ENCODE measurements around the gene GPR160.
A peak's percentile ranks its signal among the peaks of the same experiment; 100 is the strongest.

The GPR160 gene

DNA sequence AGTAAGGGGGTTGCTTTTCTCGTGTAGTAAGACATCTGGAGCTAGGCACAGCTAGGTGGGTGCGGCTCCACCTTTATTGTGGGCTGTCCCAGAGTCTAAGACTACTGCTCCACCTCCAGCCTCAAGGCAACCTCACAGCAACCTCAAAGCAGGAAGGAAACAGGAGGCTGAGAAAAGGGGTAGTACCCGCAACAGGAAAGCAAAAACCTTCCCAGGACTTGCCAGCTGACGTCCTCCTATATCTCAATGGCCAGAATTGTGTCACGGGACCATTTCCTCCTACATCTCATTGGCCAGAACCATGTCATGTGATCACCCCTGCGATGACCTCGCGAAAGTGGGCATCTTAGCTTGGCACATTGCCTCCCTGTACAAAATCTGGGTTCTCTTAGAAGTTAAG lies 4.3 kb upstream of the GPR160 start:
- DNase-seq: peak in 2 of 4 experiments; percentile 15 to 43

DNA sequence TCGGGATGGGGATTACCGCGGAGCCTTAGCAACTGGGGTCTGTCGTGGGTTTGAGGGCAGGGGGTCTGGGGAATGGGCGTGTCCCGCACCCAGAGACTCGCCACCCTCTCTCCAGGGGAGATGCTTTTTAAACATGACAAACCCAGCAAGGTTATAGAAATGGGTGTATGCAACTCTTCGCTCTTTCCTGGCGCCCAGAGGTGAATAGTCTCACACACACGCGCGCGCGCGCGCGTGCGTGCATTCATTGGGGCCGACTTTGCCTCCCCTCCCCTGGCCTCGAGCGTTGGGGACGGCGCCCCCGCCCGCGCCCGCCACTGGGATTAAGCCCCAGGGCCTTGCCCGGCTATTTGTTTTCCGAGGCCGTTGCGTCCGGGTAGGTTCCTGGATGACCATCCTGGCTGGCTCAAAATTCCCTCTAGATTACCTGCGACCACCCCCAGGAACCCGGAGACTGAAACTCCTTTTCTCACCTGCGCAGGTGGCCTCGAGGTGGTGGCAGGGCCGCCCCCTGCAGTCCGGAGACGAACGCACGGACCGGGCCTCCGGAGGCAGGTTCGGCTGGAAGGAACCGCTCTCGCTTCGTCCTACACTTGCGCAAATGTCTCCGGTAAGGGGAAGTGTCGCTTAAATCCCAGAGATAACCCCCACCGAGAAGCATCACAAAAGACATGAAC lies 777 bp downstream of the GPR160 start:
- peak in 3 of 4 experiments; percentile 9 to 44 (median 11) for DNase-seq

DNA sequence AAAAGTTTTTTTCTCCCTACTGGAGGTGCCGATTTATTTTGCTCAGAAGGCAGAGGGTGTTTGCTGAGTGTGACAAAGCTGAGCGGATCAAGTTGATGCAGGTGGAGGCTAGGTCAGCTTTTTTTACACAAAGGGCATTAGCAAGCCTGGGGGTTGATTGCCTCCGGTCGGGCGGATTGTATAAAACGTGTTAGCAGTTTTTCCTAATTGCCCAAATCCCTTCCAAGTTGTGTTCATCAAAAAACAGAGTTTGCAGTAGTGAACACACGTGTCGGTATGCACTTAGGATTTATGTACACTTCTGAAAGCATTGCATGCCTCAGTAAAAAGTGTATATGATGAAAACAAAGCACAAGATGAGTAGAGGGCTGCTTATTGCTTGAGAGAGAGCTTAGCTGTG lies 2.6 kb downstream of the GPR160 start:
- DNase-seq: no peak

DNA sequence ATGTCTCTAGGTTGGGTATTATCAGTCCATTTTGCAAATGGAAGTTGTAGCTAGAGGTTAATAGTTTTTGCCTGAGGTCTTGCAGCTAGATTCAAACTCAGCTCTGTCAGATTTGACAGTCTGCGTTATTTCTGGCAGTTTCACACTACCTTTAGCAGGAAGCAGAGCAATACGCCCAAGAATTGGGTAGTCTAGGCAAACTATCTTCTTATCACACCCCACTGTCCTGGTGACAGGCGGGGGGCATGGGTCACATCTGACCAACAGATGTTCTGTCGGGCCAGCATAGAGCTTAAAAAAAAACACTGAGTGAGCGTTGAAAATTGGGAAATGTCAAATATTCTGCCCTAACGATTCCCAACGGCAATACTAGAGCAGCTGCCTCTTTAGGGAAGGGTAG lies 5.7 kb downstream of the GPR160 start:
- no peak for DNase-seq

DNA sequence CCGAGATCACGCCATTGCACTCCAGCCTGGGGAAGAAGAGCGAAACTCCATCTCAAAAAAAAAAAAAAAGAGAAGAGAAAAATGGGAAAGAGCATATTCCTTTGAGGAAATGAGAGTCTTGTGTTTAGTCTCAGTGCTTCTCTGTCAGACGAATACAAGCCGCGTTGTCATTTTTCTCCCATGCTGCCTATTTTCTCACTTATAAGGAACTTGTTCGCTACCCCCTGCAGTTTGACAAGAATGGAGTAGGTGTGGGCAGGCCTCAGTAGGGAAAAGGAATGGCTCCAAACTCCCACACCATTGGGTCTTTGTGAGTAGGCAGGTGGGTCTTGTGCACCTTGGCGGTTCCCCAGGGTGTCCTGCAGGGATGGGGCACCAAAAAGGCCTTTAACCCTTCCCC lies 6.5 kb downstream of the GPR160 start:
- DNase-seq: no peak

DNA sequence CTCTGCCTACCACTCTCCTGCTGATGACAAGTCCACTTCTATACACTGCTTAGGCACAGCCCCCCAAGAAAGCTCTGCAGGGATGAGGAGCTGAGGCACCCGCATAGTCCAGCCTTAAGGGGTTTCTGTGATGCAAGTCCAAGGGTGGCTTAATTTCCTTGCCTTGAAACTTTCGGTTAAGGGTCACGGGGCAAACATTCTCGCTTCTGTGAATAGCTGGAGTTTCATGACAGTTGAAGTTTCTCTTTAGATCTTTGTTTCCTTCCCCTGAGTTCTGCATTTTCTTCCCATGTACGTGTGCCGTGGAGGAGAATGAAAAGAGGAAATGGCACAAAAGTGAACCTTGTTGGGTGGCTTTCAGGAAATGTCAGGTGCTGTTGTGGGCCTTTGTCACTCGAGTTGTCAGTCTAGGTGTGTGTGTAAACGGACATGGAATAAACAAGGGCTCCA lies 7.0 kb downstream of the GPR160 start:
- no peak for DNase-seq

DNA sequence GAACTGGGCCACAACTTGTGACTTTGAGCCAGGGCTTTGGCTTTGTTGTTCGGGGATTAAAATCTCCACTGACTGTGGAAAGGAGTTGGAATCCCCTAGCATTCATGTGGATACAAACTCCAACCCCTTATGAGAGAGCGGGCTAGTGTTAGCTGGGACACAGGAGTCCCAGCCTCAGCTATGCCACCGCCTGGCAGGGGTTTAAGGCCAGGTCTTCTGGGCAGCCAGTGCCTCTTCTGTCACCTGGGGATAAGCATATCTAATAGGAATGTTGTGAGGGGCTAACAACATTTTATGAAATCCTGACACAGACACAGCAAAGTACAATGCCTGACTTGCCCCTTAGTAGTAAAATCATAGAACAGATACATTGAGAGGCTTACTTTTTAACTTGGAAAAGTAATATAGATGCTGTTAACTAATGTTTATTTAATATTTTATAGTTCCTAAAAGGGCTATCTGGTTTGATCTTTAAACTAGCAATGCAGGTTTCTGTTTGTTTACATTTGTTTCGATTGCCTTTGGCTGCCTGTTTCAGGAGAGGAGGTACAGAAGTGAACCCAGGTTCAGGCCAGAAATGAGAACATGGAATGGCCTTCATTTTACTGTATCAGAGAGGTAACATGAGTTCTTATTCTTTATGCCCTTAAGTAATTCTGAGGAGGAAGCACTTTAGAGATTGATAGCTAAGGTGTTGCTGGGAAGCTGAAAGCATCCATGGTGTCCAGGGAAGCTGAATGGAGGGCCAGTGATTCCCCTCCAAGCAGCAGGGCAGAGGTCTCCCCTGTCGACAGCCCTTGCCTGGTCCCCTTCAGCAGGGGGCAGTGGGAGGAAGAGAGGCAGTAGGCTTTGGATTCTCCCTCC lies 8.7 kb downstream of the GPR160 start:
- DNase-seq: no peak

DNA sequence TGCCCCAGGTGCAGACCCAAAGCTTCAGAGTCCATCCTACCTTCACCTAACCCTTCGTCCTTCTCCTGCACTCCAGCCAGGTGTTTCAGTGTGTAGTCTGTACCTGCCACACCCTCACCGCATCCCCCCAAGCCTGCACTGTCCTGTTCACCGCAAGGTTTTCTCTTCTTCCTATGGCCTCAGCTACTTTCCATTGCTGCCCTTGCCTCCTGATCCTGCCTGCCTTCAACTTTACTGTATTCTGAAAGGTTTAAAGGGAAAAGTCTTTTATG lies 9.3 kb downstream of the GPR160 start:
- no peak for DNase-seq

DNA sequence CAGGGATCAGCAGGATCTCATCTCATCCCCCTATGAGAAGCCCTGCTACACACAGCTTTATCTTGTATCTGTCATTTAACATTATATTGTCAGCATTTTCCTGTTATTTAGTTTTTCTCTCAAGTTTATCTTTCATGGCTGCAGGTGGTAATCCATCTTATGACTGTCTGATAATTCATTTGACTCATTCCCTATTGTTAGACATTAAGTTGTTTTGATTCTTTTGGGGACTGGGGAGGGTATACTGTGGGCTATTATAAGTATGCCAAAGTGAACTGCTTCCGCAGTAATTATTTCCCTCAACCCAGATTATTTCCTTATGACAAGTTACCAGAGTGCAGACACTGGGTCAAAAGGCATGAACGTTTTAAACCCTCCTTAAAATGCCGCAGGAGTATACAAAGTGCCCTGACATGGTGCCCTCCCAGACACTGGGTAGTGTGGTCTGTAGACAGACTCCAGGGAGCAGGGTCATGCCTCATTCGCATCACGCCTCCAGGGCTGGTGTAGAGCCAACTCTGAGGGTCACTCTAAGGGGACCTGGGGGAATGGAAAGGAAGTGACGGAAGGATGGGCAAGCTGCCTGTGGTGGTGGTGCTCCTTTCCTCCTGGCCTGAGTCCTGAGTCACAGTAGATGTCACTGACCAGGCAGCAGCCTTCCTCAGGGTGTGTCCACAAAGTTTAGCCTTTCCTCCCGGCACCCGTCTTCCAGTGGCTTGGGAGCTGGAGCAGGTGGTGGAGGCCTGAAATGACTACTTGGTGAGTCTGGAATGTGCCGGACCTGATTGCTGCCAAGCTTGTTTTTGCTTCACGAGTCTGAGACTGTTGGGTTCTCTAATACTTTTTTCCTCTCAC lies 11.6 kb downstream of the GPR160 start:
- no peak for DNase-seq

DNA sequence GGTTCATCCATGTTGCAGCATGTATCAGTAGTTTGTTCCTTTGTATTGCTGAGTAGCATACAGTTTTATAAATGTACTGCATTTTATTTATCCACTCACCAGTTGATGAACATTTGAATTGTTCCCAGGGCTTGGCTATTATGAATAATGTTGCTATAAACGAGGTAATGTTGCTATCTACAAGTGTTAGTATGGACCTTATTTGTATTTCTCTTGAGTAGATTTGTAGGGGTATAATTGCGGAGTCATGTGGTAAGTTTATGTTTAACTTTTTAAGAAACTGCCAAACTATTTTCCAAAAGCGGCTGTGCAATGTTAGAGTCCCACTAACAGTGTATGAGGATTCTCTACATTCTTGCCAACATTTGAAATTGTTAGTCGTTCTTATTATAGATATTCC lies 13.0 kb downstream of the GPR160 start:
- no peak for DNase-seq

DNA sequence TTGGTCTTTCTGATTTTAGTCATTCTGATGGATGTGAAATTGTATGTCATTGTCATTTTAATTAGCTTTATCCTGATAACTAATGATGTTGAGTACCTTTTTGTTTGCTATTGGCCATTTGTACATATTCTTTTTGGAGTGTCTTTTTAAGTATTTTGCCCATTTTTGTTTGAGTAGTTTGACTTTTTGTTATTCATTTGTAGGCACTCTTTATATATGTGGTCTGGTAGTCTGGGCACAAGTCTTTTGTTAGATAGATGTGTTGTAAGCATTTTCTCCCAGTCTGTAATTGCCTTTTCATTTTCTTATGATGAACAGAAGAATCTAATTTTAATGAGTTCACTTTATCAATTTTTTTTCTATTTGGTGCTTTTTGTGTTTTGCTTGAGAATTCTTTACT lies 14.6 kb downstream of the GPR160 start:
- DNase-seq: no peak

DNA sequence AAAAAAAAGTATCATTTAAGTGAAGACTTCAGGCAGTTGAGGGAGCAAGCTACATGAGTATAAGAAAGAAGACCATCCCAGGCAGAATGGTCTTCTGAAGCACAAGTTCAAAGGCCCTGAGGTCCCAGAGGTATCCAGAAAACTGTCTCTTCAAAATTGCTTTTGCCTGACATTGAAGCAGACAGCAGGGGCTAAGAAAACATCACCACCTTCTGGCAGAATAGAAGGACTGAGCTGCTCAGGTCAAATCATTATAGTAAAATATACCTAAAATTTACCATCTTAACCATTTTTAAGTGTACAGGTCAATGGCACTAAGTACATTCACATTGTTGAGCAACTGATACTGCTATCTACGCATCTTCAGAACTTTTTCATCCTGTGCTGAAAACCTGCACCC lies 16.4 kb downstream of the GPR160 start:
- no peak for DNase-seq

DNA sequence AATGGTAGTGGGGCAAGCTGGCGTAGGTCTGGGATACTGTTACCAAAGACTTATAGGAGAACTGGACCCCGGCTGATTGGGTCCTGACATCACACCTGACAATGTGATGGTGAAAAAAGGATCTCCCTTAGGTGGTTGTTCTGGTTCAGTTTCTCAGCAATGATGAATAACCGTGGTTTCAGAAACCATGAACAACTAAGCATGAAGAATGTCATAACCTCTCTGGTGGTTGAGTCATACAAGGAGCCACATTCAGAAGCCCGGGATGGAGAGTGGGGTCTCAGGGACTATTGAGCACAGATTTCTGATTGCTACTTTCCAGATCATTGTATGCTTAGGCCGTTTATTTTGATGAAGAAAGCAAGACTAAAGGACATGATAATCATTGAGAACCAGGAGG lies 17.4 kb downstream of the GPR160 start:
- no peak for DNase-seq

DNA sequence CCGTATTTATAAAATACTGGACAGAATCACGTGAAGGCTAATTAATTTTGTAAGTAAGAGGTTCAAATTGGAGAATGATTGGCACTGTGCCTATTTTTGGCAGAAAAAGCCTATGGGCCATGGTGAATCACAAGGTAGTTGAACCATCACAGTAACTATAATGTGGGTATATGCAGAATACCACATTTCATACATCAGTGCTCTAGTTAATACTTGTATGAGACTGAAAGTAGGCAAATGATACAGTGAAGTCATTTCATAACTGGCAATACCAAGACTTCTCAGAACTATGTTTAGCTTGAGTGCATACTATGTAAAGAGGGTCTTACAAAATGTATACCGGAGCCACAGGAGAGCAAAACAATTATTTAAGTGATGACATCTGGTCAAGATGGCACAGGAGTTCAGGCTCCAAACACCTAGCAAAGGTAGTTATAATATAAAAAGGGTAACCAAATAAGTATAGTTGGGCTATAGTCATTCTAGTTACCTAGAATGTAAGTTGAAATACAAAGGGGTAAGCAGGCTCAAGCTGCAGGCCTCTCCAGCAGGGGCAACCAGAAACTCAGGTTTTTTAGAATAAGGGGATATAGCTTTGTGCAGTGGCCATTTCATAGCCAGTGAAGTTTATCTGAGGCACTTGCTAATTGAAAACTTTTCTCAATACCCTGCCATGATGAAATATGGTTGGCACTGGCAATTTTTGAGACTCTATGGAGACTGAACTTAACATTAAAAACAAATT lies 19.1 kb downstream of the GPR160 start:
- no peak for DNase-seq

DNA sequence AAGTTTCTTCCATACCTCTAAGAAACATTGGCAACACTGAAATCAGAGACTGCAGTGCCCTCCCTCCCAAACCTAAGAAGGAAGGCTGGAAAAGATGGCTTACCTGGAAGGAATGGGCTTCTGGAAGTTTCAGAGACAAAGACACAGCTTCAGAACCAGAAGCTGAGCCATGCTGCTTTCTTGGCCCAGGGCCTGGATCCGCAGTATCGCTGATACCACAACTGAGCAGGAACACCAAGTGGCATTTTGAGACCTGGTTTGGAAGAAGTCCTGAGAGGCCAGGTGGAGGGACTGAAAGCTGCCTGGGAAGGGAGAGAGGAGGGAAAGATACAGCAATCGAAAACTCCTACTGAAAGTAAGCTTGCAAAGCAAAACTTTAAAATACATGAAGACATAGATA lies 19.8 kb downstream of the GPR160 start:
- no peak for DNase-seq

DNA sequence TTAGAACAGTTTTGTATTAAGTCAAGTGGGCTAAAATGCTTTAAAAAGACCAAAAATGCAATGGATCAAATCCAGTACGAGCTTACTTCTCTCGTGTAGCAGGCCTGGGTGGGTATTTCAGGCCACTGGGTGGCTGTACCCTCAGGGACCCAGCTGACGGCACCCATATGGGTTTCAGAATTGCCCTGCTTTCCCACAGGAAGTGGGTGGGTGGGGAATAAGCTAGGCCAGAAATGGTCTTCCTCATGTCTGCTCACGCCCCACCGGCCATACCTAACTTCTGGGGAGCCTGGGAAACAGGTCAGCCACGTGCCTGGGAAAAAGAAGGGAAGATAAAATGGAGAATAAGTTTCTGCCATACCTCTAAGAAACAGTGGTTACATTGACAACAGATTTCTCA lies 20.3 kb downstream of the GPR160 start:
- no peak for DNase-seq

DNA sequence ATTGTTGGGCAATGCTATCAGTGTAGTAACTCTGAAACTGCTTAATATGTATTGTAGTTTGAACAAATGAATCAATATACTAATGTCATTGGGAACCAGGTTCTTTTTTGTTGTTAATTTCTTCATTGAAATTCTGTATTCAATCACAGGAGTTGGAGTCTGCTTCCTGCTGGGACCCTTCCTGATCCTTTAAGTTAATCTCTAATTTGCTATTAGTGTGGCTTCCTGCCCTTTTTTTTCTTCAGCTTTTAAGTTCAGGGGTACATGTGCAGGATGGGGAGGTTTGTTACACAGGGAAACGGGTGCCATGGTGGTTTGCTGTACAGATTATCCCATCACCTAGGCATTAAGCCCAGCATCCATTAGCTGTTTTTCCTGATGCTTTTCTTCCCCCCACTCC lies 21.7 kb downstream of the GPR160 start:
- DNase-seq: no peak

DNA sequence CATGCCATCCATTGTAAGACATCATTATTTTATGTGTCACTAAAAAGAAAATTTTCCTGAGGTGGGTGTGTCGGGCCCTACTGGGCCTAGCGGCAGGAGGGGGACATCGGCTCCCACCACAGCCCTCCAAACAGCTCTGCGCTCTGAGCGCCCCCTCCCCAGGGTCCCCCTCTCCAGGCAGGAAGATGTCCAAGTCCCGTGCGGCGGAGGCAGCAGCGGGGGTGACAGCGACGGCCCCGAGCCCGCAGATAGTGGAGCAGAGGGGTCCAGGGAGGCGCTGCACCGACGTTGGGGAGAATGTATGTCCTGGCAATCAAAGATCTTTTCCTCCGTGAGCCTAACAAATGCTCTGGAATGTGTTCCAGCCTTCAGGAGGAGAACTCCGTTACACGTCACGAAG lies 24.3 kb downstream of the GPR160 start:
- DNase-seq: no peak

DNA sequence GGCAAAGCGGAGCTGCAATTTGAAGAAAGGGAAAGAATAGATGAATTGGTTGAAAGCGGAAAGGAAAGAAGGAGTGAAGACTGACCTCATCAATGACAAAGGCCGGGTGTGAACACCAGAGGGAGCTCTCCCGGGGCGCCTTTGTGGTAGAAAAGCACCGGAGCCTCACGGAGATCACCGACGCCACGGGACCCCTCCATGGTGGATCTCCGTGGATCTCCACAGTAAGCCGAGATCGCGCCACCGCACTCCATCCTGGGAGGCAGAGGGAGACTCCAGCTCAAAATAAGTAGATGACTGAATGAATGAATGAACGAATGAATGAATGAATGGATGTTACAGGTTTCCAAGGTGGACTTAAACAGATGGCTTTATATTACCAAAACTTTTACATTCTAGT lies 25.0 kb downstream of the GPR160 start:
- no peak for DNase-seq

DNA sequence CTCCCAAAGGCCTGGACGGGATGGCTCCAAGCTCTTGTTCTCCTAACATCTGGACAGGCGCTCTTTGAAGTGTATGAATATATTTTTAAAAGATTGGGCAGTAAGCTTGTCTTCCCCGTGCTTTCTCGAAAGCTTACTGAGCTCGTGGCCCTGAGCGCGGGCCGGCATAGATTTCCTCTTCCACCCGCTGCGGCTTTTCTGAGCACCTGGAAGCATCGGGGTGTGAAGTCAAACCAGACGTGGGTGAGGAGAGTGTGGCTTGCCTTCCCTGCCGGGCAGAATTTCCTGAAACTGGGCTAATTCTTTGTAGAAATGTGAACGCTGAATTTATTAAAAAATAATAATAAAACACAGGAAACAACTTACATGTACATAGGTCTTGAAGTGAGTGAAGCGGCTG lies 25.9 kb downstream of the GPR160 start:
- no peak for DNase-seq

DNA sequence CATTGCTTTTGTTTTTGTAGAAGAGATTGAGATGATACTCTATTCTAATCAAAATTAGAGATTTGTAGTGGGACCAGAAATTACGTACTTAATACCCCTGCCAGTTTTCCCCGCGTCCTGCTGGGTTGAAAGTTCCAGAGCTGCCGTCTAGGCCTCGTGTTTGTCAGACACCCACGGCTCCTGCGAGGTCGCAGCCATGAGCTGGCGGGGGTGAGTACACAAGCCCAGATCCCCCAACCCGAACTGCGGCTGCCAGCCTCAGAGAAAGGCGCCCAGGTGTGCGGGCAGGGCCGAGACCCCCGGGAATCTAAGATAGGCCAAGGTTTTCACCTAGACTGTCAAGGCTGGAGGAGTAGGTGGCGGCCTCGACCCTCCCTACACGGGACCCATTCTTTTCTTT lies 26.3 kb downstream of the GPR160 start:
- no peak for DNase-seq

DNA sequence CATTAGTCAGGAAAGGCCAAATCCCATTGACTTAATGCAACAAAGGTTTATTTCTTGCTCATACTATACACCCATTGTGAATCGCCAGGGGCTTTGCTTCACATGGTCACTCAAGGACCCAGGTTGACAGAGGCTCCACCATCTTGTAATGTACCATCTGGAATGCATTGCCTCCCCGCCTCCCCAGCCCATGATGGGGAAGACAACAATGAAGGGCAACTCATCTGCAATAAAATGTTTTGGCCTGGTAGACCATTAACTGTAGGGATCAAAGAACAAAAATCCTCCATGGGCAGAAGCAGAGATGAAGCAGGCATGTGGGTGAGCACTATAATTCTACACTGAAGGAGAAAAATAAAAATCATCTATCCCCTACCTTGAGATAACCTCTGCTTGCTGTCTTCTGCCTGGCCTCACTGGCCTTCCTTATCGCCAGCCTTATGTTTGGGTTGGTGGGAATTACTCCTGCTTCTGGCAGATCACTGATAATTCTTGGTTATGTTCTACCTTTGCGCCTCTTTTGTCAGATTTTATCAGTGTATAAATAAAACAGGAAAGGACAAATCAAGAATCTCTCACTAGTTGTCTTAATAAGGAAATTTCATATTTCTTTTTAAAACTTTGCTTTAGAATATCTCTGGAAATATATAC lies 37.8 kb downstream of the GPR160 start:
- no peak for DNase-seq
